Heart left ventricle (tissue), 13 donors: ENCODE measurements around the gene LGALS14.

Experiments
- POLR2A ChIP-seq, 2 donors: fragments of 450-650 bp; IDR thresholded peaks; one replicate each; pipeline ENCODE4 v1.6.1; 2017; ENCODE audit warnings: antibody characterized with exemption in 2 of 2, mild to moderate bottlenecking in 2 of 2, moderate library complexity in 2 of 2
- TF ChIP-seq, protein P1 (sequence below), 12 donors: fragments of 200-600 bp; sonication (generic) in 4 of 12; IDR thresholded peaks; one replicate each; pipeline versions ENCODE4 v1.5.0 to v1.8.0; 2018 to 2022; ENCODE audit warnings: antibody characterized with exemption in 12 of 12, mild to moderate bottlenecking in 5 of 12
- donor health status: ischemic (EF 13 %, LVEDD 7.1; RV severe dilation, severe dysfunction).
- donor health status: DM: no; HTN: yes; CAD: no.
- donor health status: DM: no; HTN: no; CAD: no.
- donor health status: ischemic (EF 25% LVEDD 6.9; RV normal size, moderate dysfunction).
- donor health status: ischemic (EF 25% LVEDD 5.7; RV mildly dilated, moderate dysfunction).
- donor health status: ischemic (EF 35%, LVEDD 5.7; RV mildly dilated, moderate dysfunction).
- donor health status: nonischemic (EF 11% LVEDD 7.7; RV severe dilation, severe dysfunction).
- donor health status: DM: yes; HTN: yes; CAD: no.
- donor health status: PGD.
- donor health status: ischemic (EF 29% LVEDD 5.4; RV normal size, mild dysfunction).
- donor health status: nonischemic (EF 23%, LVEDD 6.1; RV moderate dilation, normal function).

- TF ChIP-seq, protein P1, sequence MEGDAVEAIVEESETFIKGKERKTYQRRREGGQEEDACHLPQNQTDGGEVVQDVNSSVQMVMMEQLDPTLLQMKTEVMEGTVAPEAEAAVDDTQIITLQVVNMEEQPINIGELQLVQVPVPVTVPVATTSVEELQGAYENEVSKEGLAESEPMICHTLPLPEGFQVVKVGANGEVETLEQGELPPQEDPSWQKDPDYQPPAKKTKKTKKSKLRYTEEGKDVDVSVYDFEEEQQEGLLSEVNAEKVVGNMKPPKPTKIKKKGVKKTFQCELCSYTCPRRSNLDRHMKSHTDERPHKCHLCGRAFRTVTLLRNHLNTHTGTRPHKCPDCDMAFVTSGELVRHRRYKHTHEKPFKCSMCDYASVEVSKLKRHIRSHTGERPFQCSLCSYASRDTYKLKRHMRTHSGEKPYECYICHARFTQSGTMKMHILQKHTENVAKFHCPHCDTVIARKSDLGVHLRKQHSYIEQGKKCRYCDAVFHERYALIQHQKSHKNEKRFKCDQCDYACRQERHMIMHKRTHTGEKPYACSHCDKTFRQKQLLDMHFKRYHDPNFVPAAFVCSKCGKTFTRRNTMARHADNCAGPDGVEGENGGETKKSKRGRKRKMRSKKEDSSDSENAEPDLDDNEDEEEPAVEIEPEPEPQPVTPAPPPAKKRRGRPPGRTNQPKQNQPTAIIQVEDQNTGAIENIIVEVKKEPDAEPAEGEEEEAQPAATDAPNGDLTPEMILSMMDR (IDR thresholded peaks at IDR 0.05) = no peak
- TF ChIP-seq POLR2A (IDR thresholded peaks at IDR 0.05) = no peak
Observed at GRCh38 chr19:39746836-39747529, 42.7 kb downstream of the LGALS14 start.
